HPDE6-E6E7 (cell line): Measurements from ENCODE around the gene HS6ST1.

Experiments
- DNase-seq: peaks from one replicate; pipeline ENCODE4 v3.0.0; 2011; ENCODE audit warnings: missing footprints; ENCODE audit errors: extremely low spot score

HS6ST1 gene

GRCh38 chr2:128282246-128282975 lies 36.3 kb downstream of the HS6ST1 start:
- DNase-seq = no peak

DNA sequence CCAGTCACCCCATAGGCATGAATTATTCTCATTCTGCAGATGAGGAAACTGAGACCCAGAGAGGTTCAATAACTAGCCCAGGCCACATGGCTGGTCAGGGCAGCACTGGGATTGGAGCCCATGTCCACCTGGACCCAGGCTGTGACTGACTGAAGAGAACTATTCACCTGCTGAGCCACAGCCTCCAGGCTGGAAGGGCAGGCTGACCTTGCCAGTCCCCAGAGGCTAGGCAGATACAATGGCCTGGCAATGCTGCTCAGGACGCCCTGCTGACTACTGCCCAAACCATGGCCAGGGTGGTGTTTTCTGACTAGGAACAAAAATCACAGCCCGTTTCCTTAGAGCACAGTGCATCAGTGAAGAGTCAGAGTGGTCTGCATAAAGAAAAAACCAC lies 36.8 kb downstream of the HS6ST1 start:
- no peak for DNase-seq

GRCh38 chr2:128280901-128281321 lies 37.8 kb downstream of the HS6ST1 start:
- DNase-seq = no peak

DNA sequence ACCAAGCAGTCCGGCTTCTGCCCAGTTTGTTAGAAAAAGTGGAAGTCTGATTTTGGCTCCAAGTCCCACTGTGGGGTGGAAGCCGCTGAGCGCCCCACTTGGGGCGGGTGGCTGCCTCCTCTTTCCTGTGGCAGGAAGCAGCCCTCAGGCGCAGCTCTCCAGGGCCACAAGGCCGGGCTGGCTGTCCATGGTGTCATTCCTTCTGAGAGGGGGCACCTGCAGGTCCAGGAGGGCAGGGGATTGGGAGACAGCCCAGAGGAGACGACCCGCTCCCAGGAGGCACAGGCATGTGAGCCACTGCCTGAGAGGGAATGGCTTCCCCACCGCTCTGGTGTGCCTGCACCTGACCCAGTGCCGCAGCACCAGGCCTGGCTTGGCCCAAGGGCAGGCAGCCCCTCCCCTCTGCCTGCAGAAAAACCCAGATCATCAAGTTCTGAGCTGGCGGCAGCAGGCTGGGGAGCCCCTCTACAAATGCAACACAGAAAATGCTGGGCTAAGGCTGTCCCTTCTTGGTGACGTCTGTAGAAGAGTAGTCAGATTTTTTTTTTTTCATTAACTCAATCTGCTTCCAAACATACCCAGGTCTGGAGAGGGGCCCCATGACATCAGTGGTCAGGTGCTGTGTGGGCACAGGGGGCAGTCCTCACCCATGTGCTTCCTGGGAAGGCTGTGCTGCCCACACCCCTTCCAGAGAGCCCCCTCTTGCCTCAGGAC lies 38.4 kb downstream of the HS6ST1 start:
- no peak for DNase-seq

DNA sequence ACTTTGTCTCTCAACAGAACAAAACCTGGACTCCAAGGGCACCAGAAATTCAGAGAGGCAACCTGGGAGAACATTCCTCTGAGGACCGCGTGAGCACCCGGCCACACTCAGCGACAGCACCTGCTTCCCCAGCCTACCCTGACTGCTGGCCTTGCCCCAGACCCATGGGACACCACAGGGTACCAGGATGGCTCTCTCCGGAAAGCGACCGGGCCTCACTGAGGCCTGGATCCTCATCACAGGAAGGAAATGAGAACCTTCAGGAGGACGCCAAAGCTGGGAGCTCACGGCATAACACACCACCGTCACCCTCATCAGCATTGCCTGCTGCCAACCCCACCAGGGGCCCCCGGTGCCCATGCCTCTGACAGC lies 38.9 kb downstream of the HS6ST1 start:
- DNase-seq = no peak

DNA sequence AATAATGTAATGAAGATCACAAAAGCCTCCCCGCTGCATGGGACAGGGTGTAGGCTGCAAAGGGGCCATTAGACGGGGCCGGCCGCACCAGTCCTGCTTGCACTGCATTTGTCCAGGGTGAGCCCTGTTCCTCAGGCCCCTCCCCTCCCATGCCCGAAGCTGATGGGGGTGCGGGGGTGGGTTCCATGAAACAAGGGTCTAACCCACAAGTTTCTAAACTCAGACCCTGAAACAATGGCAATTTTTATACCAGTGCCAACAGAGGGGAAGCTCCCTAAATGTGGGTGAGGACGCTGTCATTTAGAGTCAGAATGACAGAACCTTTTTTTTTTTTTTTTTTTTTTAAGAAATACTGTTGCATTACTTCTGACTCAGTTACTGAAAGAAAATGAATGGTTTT lies 39.7 kb downstream of the HS6ST1 start:
- no peak for DNase-seq

DNA sequence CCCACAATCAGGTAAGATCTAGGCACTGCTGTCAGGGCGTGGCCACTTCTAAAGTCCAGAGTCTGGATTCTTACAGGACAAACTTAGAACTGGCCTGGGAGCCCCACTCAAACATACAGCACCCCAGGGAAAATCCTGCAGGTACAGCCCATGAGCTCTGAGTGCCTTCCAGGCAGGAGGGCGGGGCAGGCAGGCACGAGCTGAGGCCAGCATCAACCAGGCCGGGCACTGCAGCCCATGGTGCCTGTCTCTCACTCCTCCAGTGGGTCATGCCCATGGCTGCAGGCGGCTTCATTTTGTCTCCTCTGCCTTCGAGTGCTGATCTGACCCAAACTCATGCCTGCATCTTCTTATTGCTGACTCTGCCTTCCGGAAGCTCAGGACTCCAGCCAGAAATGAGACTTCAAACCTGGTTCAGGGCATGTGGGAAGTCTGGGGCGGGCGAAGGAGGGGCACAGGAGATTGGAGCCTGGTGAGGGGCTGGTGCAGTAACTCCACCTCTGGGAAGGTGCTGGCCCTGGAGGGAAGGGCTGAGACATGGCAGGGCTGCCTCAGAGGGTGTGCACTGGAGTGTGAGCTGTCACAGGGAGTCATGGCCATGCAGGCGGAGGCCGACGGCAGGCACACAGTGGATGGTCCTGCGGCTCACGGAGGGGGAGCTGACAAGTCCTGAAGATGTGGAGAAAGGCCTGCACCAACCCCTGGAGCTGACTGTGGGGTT lies 40.5 kb downstream of the HS6ST1 start:
- no peak for DNase-seq

GRCh38 chr2:128276878-128277675 lies 41.6 kb downstream of the HS6ST1 start:
- no peak for DNase-seq

DNA sequence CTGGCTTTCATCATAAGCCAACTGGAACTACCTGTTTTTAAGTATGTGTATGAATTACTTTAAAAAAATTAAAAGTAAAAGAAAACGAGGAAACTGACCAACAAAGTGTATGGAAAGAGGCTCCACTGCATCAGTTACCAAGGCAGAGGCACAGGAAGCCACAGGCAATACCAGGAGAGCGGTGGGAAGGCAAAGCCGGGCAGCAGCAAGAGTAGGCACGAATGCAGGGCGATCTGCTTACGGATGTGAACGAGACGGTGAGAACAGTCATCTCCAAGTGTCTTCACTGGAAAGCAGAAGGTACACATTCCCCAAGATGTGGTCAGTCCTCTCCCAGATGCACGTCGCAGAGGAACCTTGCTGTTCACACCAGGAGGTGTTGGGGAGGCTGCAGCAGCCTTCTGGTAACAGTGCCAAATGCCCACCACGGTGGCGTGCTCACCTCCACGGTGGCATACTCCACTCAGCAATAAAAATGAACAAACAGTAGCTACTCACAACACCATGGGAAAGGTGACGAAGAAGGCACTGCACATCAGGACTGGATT lies 43.1 kb downstream of the HS6ST1 start:
- DNase-seq = no peak

- DNase-seq = no peak
Observed at GRCh38 chr2:128274218-128274617, 44.5 kb downstream of the HS6ST1 start.

GRCh38 chr2:128273469-128274081 lies 45.1 kb downstream of the HS6ST1 start:
- no peak for DNase-seq

- DNase-seq = no peak
Observed at GRCh38 chr2:128272601-128273468, 45.8 kb downstream of the HS6ST1 start.

- DNase-seq = no peak
Observed at GRCh38 chr2:128271911-128272600, 46.6 kb downstream of the HS6ST1 start.

- DNase-seq = no peak
Observed at GRCh38 chr2:128271597-128271910, 47.1 kb downstream of the HS6ST1 start.

- no peak for DNase-seq
Observed at GRCh38 chr2:128270672-128271596, 47.7 kb downstream of the HS6ST1 start.

DNA sequence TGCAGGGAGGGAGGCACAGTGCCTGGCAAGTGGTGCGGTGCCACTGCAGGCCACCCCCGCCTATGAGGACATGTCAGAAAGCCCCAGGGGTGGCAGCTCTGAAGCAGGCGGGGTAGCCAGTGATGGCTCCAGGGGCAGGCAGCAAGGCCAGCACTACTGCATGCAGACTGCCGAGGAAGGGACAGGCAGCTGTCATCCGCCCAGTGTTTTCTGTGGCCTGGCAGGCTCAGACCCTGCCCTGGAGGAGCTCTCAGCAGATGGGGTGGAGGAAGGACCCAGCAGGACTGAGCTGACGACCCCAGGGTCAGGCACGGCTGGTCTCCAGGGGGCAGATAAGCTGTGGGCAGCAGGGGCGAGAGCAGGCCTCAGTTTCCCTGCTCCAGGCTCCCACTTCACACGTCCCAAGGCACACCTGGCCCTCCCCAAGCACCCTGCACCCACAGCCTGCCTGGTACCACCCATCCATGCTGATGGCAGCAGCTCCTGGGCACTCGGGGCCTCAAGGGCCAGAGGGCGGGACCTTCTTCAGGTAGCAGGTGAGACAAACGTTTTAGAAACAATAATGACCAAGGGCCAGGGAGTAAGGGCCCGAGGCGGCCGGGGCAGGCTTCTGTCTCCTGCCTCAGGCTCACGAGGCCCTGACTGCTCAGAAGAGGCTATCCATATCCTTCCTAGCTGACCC lies 48.5 kb downstream of the HS6ST1 start:
- no peak for DNase-seq

DNA sequence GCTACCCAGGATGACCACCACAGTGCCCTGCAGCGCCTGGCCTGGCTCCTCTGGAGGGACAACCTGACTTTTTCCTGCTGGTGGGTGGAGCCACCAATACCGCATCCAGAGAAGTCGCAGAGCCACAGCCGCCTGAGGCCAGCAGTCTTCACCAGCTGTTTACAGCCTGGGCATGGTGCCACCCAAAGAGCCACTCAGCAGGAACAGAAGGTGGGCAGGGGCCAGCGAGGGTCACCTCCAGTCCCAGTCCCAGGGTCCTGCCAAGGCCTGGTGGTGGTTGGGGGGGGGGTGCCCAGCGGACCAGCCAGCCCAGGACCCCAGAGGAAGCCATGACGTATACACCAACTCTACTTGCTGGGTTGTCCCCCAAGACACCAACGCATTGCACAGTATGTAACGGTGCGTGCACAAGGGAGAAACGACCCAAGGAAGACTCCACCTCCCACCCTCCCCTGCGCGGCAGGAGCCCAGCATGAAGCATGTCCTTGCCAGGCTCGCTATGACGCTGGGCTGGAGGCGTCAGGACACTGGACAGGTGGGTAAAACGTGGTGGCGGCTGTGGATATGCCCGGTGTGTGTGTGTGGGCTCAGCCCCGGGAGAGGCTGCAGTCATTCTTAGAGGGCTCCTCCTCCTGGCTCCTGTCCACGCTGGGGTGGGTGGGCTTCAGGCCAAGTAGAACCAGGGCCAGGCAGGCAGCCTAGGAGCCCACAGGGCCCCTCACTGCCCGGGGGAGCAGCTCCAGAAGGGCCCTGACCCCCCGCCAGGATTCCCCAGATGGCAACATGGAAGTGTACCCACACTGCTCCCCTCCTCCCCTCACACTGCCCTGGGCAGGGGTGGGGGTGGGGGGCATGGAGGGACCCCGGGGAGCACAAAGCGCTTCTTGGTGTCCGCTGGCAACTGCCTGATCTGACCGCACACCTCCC lies 49.3 kb downstream of the HS6ST1 start:
- no peak for DNase-seq
